H9 (cell line): ENCODE data around the gene KIAA1328. TPM values are rescaled to one million over a fixed set of nuclear protein-coding genes. Genes with fewer than 3 reads are reported as not detected.

Source experiments
- DNase-seq: peaks from one replicate; pipeline ENCODE4 v3.0.0-alpha.2; 2017
- H2AFZ ChIP-seq: one replicate; pipeline ENCODE4 v1.6.1; 2013; ENCODE audit warnings: mild to moderate bottlenecking, low read length, control low read depth, moderate library complexity
- H2AK5ac ChIP-seq: 2 replicates; pipeline ENCODE4 v1.6.1; 2013; ENCODE audit warnings: low read length, control low read depth, mixed read lengths; ENCODE audit not compliant: insufficient read length
- H2BK120ac ChIP-seq: one replicate; pipeline ENCODE4 v1.6.1; 2013; ENCODE audit warnings: low read depth, mild to moderate bottlenecking, low read length, control low read depth, inconsistent platforms; ENCODE audit not compliant: poor library complexity, severe bottlenecking
- H2BK12ac ChIP-seq: 2 replicates; pipeline ENCODE4 v1.6.1; 2013; ENCODE audit warnings: low read length, control low read depth, mixed read lengths, low read depth; ENCODE audit not compliant: insufficient read length
- H2BK15ac ChIP-seq: 2 replicates; pipeline ENCODE4 v1.6.1; 2013; ENCODE audit warnings: low read depth, low read length, control low read depth
- H2BK20ac ChIP-seq: one replicate; pipeline ENCODE4 v1.6.1; 2013; ENCODE audit warnings: low read depth, mild to moderate bottlenecking, low read length, control low read depth, inconsistent platforms; ENCODE audit not compliant: poor library complexity, severe bottlenecking
- H2BK5ac ChIP-seq: 2 replicates; pipeline ENCODE4 v1.6.1; 2013; ENCODE audit warnings: low read length, control low read depth, mixed read lengths; ENCODE audit not compliant: insufficient read length
- H3K14ac ChIP-seq: 2 replicates; pipeline ENCODE4 v1.6.1; 2013; ENCODE audit warnings: low read length, control low read depth; ENCODE audit not compliant: insufficient read depth
- H3K18ac ChIP-seq: 2 replicates; pipeline ENCODE4 v1.6.1; 2013; ENCODE audit warnings: low read depth, mild to moderate bottlenecking, mixed read lengths, low read length, control low read depth; ENCODE audit not compliant: insufficient read length
- H3K23ac ChIP-seq: 2 replicates; pipeline ENCODE4 v1.6.1; 2013; ENCODE audit warnings: low read length, control low read depth, mixed read lengths, low read depth; ENCODE audit not compliant: insufficient read length
- H3K23me2 ChIP-seq: 2 replicates; pipeline ENCODE4 v1.6.1; 2013; ENCODE audit warnings: low read depth, mild to moderate bottlenecking, mixed read lengths, low read length, control low read depth; ENCODE audit not compliant: insufficient read length, poor library complexity, severe bottlenecking
- H3K27ac ChIP-seq: 2 replicates; pipeline ENCODE4 v1.5.1; 2013; ENCODE audit warnings: low read length, control low read depth, mixed read lengths, low read depth; ENCODE audit not compliant: insufficient read length
- H3K27me3 ChIP-seq: 2 replicates; pipeline ENCODE4 v1.6.1; 2013; ENCODE audit warnings: low read length, control low read depth, inconsistent platforms; ENCODE audit not compliant: insufficient read depth
- H3K4ac ChIP-seq: 2 replicates; pipeline ENCODE4 v1.6.1; 2013; ENCODE audit warnings: low read depth, mild to moderate bottlenecking, control low read depth, inconsistent platforms, low read length, moderate library complexity
- H3K4me1 ChIP-seq: 2 replicates; pipeline ENCODE4 v1.6.1; 2013; ENCODE audit warnings: low read length, control low read depth, inconsistent platforms; ENCODE audit not compliant: insufficient read depth
- H3K4me2 ChIP-seq: 2 replicates; pipeline ENCODE4 v1.6.1; 2013; ENCODE audit warnings: low read length, control low read depth, mixed read lengths; ENCODE audit not compliant: insufficient read length, insufficient read depth
- H3K56ac ChIP-seq: 2 replicates; pipeline ENCODE4 v1.6.1; 2013; ENCODE audit warnings: low read depth, mild to moderate bottlenecking, mixed read lengths, low read length, control low read depth; ENCODE audit not compliant: insufficient read length
- H3K79me1 ChIP-seq: 2 replicates; pipeline ENCODE4 v1.6.1; 2013; ENCODE audit warnings: low read depth, mild to moderate bottlenecking, moderate library complexity, low read length, control low read depth, inconsistent platforms; ENCODE audit not compliant: insufficient read depth, poor library complexity, severe bottlenecking
- H3K79me2 ChIP-seq: 2 replicates; pipeline ENCODE4 v1.6.1; 2013; ENCODE audit warnings: low read length, control low read depth, inconsistent platforms; ENCODE audit not compliant: insufficient read depth
- H3K9ac ChIP-seq: 2 replicates; pipeline ENCODE4 v1.6.1; 2013; ENCODE audit warnings: low read length, control low read depth, mixed read lengths; ENCODE audit not compliant: insufficient read length; ENCODE audit errors: extremely low read depth
- H3K9me3 ChIP-seq: one replicate; pipeline ENCODE4 v1.6.1; 2013; ENCODE audit warnings: low read depth, low read length, inconsistent platforms; ENCODE audit not compliant: control insufficient read depth
- H3T11ph ChIP-seq: one replicate; pipeline ENCODE4 v1.6.1; 2013; ENCODE audit warnings: mild to moderate bottlenecking, low read length, control low read depth, inconsistent platforms
- H4K20me1 ChIP-seq: one replicate; pipeline ENCODE4 v1.6.1; 2013; ENCODE audit not compliant: control insufficient read depth, insufficient read length, insufficient read depth
- H4K5ac ChIP-seq: 2 replicates; pipeline ENCODE4 v1.6.1; 2013; ENCODE audit warnings: low read depth, mild to moderate bottlenecking, mixed read lengths, low read length, control low read depth; ENCODE audit not compliant: insufficient read length
- H4K8ac ChIP-seq: replicated peaks from 2 replicates; pipeline ENCODE4 v1.6.1; 2013; ENCODE audit warnings: low read length, control low read depth, mixed read lengths, low read depth; ENCODE audit not compliant: insufficient read length
- H4K91ac ChIP-seq: 2 replicates; pipeline ENCODE4 v1.6.1; 2013; ENCODE audit warnings: low read depth, mild to moderate bottlenecking, moderate library complexity, mixed read lengths, low read length, control low read depth; ENCODE audit not compliant: insufficient read length
- H3K27ac Mint-ChIP-seq, 3 experiments: 2 replicates in 2 of 3; 3 replicates in 1 of 3; pipeline ENCODE4 v1.8.0; 2020 to 2021; ENCODE audit warnings: mixed read lengths in 3 of 3, mild to moderate bottlenecking in 1 of 3, moderate library complexity in 1 of 3
- H3K27me3 Mint-ChIP-seq: 2 replicates; pipeline ENCODE4 v1.8.0; 2021; ENCODE audit warnings: low read depth, mild to moderate bottlenecking, moderate library complexity, mixed read lengths
- H3K36me3 Mint-ChIP-seq, 3 experiments: 2 replicates in 2 of 3; 3 replicates in 1 of 3; pipeline ENCODE4 v1.8.0; 2020 to 2021; ENCODE audit warnings: low read depth in 3 of 3, mixed read lengths in 3 of 3; ENCODE audit not compliant: insufficient read depth in 1 of 3
- H3K4me1 Mint-ChIP-seq, 2 experiments: 2 replicates each; pipeline ENCODE4 v1.8.0; 2020; ENCODE audit warnings: mixed read lengths in 2 of 2
- H3K4me3 Mint-ChIP-seq, 2 experiments: 2 replicates in 1 of 2; 3 replicates in 1 of 2; pipeline ENCODE4 v1.8.0; 2020 to 2021; ENCODE audit warnings: mild to moderate bottlenecking in 2 of 2, mixed read lengths in 2 of 2, moderate library complexity in 1 of 2
- H3K9me3 Mint-ChIP-seq, 2 experiments: 2 replicates in 1 of 2; 3 replicates in 1 of 2; pipeline ENCODE4 v1.8.0; 2020; ENCODE audit warnings: mild to moderate bottlenecking in 2 of 2, mixed read lengths in 2 of 2, moderate library complexity in 1 of 2
- CTCF ChIP-seq: fragments of 200-600 bp; sonication (generic); conservative IDR thresholded peaks from 3 replicates; pipeline ENCODE4 v1.8.0; 2021; ENCODE audit warnings: antibody characterized with exemption, mild to moderate bottlenecking
- WGBS: extraction: QIAGEN DNeasy Blood & Tissue Kit; methylation state at CpG from one replicate; pipeline ENCODE4 v1.1.7; 2013; ENCODE audit warnings: missing lambda C conversion rate, low lambda C conversion rate, mixed read lengths; ENCODE audit not compliant: insufficient read length; ENCODE audit errors: extremely low coverage; 5-methylcytosine and 5-hydroxymethylcytosine counted together
- total RNA-seq: library from RNA; stranded (reverse); gene quantifications from 2 replicates; pipeline ENCODE4 v1.2.1, GENCODE V29; 2021

Gene KIAA1328
- total RNA-seq, 1 experiment from 2014 or later = 4.9 TPM

GRCh38 chr18:36829362-36830157 lies 633 bp downstream of the KIAA1328 start:
- Mint-ChIP-seq H3K36me3 (peaks cover 5 to 25% (median 6%) of the 10 kb centered on the region in 3 experiments), H3K27me3 (no peaks in the 10 kb centered on the region), H3K4me3 (peak overlapping the region; percentile 98 to 99), H3K27ac (peak overlapping the region in 1 of 3 experiments; percentile 4; a peak in 1 of 7 replicates), H3K9me3 (no peaks in the 10 kb centered on the region), H3K4me1 (peaks cover 18 to 20% of the 10 kb centered on the region in 2 experiments)
- Histone ChIP-seq H3K27ac (no peak overlapping the region), H3K18ac (no peak overlapping the region), H3K14ac (no peak overlapping the region), H2BK12ac (no peak overlapping the region), H4K8ac (no peak overlapping the region), H2BK15ac (no peak overlapping the region), H2AFZ (no peak overlapping the region), H4K91ac (no peak overlapping the region), H3K4me2 (peak overlapping the region; percentile 68), H2BK120ac (no peak overlapping the region), H3K79me1 (peaks cover 3% of the 10 kb centered on the region), H3K23ac (no peak overlapping the region), H3K27me3 (no peaks in the 10 kb centered on the region), H3T11ph (no peak overlapping the region), H3K9ac (peak overlapping the region; percentile 51), H4K20me1 (no peaks in the 10 kb centered on the region), H3K56ac (no peak overlapping the region), H2BK20ac (no peak overlapping the region), H2AK5ac (no peak overlapping the region), H2BK5ac (no peak overlapping the region), H3K4me1 (no peaks in the 10 kb centered on the region), H4K5ac (no peak overlapping the region), H3K9me3 (no peaks in the 10 kb centered on the region), H3K79me2 (no peaks in the 10 kb centered on the region), H3K4ac (no peak overlapping the region), H3K23me2 (no peaks in the 10 kb centered on the region)
- peak; percentile 20; the same call in 1 of the 3 replicates for TF ChIP-seq CTCF
- WGBS = no CpG with 5 or more reads among the region's 17 CpGs
- no peak for DNase-seq
